ENCODE results near the gene BTBD9.

- TF ChIP-seq POLR2A (IDR thresholded peaks at IDR 0.05; ENCODE audit: low read length) = no peak
- no peak for TF ChIP-seq GATA1 (IDR thresholded peaks at IDR 0.05; ENCODE audit: low read depth, low read length)
Observed at GRCh38 chr6:38438097-38438496, 201.6 kb downstream of the BTBD9 start.

Data from erythroblast (primary cell).